Stimulated activated CD4-positive, alpha-beta T cell treated with anti-CD3 and anti-CD28 coated beads, Interleukin-4, amount 100 ng/mL, for 24 hours (primary cell): ENCODE data around the gene CCDC83.
"Not testable (repeated sequence)": the region's sequence is repeated elsewhere in the genome, so short reads cannot be mapped to it uniquely, and the experiment has no call there.

ENCODE experiments used
- DNase-seq: peaks from one replicate; pipeline ENCODE4 v3.0.0-alpha.2; 2020

Gene CCDC83

GRCh38 chr11:85889676-85890579 lies 34.7 kb downstream of the CCDC83 start:
- DNase-seq: no peak

- no peak for DNase-seq
Observed at GRCh38 chr11:85893395-85893794, 38.2 kb downstream of the CCDC83 start.

DNA sequence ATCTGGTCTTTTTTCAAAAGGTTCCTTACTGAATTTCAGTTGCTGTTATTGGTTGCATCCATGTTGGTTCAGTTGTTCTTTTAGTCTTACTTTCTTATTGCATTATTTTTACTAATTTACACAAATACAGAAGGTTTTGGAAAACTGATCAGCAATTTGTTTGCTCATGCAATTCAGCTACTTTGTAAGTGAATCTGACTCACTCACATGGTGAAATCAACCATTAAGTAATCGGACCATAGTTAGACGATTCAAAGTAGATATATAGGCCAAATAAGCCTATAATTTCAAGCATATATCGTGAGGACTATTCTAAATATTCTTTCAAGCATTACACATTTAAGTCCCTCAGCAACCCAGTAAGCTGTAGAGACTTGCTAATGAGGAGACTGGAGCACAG lies 41.7 kb downstream of the CCDC83 start:
- DNase-seq: no peak

- DNase-seq: no peak
Observed at GRCh38 chr11:85898456-85898855, 43.3 kb downstream of the CCDC83 start.

GRCh38 chr11:85902353-85902752 lies 47.2 kb downstream of the CCDC83 start:
- DNase-seq: no peak

DNA sequence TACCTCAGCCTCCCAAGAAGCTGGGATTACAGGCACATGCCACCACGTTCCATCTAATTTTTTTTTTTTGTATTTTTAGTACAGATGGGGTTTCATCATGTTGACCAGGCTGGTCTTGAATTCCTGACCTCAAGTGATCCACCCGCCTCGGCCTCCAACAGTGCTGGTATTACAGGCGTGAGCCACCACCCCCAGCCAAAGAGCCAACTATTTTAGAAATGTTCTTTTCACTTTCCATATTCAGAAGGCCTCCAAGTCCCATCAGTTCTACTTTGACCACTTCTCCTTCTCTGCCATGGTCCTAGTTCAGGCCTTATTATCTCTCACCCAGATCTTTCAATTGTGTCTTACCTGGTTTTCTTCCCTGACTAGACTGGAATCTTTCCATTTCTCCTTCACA lies 48.2 kb downstream of the CCDC83 start:
- DNase-seq: no peak

GRCh38 chr11:85903811-85904210 lies 48.6 kb downstream of the CCDC83 start:
- DNase-seq: no peak

GRCh38 chr11:85912414-85912813 lies 57.2 kb downstream of the CCDC83 start:
- no peak for DNase-seq

GRCh38 chr11:85913513-85913912 lies 58.3 kb downstream of the CCDC83 start:
- DNase-seq: no peak

DNA sequence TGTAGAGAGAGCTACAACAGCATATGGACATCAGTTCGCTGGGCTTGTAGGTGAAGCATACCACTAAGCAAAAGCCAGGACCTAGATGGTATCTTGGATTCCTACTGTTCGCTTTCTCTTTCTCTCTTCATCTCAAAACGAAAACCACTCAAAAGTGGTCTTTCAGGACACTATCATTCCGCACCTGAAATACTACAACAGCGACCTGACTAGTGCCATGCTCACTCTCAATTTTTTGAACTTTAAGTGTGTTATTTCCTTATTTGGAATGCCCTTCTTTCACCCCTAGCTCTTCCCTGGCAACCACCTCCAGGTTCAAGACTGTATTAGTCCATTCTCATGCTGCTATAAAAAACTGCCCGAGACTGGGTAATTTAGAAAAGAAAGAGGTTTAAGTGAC lies 59.2 kb downstream of the CCDC83 start:
- no peak for DNase-seq

DNA sequence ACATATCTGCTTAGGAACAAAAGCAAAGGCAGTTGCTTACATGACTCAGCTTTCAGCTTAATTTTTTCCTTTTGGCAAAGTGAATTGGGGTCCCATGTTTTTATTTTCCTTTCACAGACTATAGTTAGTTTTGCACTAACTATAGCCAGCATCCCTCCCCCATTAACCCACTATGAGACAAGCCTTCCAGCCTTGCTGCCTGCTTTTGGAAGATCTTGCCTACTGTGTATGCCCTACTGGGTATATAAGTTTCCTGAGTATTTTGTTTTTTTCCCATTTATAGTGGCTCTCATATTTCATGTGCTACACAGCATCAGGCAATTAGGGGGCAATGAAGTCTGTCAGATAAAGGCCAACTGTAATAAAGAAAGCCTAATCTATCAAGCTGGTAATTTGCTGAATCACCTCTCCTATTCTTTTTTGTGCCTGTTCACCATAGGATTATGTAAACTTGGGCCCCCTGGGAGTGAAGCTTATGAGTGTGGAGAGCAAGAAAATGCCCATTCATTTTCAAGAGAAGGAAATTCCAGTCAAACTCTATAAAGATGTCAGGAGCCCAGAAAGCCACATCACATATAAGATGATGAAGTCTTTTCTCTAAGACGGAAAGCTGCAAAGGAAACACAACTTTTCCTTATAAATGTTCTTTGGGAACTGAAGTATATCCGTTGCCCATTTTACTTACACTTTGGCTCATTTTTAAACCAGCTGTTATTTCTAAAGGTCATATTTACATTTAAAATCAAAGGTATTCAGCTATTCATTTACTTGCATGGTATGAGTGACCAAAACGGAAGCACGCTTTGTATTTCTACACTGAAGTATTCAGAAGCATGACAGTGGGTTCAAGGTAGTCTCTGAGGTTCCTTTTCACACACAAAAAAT lies 64.0 kb downstream of the CCDC83 start:
- DNase-seq: no peak

- DNase-seq: no peak
Observed at GRCh38 chr11:85922367-85922766, 67.2 kb downstream of the CCDC83 start.

- no peak for DNase-seq
Observed at GRCh38 chr11:85923455-85923854, 68.3 kb downstream of the CCDC83 start.

DNA sequence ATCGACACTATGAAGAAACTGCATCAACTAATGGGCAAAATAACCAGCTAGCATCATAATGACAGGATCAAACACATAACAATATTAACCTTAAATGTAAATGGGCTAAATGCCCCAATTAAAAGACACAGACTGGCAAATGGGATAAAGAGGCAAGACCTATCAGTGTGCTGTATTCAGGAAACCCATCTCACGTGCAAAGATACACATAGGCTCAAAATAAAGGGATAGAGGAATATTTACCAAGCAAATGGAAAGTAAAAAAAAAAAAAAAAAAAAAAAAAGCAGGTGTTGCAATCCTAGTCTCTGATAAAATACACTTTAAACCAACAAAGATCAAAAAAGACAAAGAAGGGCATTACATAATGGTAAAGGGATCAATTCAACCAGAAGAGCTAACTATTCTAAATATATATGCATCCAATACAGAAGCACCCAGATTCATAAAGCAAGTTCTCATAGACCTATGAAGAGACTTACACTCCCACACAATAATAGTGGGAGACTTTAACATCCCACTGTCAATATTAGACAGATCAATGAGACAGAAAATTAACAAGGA lies 71.6 kb downstream of the CCDC83 start:
- DNase-seq: not testable (repeated sequence)

GRCh38 chr11:85930879-85931366 lies 75.7 kb downstream of the CCDC83 start:
- DNase-seq: no peak

GRCh38 chr11:85934596-85935169 lies 79.5 kb downstream of the CCDC83 start:
- no peak for DNase-seq

GRCh38 chr11:85935751-85936150 lies 80.6 kb downstream of the CCDC83 start:
- no peak for DNase-seq

GRCh38 chr11:85937835-85938234 lies 82.7 kb downstream of the CCDC83 start:
- no peak for DNase-seq

- no peak for DNase-seq
Observed at GRCh38 chr11:85939099-85940015, 84.2 kb downstream of the CCDC83 start.

DNA sequence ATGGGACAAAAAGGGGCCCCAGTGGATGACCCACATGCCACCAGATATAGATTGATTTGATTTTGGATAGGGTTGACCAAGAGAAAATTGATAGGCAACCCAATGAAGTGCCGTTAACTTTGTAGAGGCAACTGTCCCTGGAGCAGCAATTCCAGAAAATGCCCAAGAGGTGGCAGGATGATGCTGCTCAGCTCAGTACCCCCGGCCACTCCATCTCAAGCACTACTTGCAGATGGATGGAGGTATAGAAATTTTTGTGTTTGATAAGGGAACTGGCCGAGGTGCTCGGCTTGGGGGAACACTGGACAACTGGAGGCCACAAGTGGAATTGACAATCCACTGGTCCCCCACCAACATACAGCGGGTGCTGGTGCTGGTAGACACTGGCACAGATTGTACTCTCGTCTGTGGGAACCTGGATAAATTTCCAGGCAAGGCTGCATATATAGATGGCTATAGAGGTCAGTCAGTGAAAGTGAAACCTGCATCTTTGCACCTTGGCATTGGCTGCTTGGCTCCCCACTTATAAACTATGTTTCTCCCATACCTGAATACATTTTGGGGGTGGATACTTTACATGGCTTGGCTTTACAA lies 86.3 kb downstream of the CCDC83 start:
- DNase-seq: peak; percentile 37

- no peak for DNase-seq
Observed at GRCh38 chr11:85945296-85945695, 90.1 kb downstream of the CCDC83 start.
